AG04449 (cell line): Measurements from ENCODE around the gene TMEM266.

Source experiments
- CTCF ChIA-PET: fragments of 350-600 bp; formaldehyde crosslinking; extraction: SDS; loops from one replicate; lab custom pipeline; 2021; ENCODE audit warnings: antibody characterized with exemption; lab: Yijun Ruan, JAX
- POLR2A ChIA-PET: fragments of 400-600, 350-600 bp; formaldehyde crosslinking; extraction: SDS; loops from one replicate; lab custom pipeline; 2020; ENCODE audit warnings: antibody characterized with exemption, inconsistent platforms; lab: Yijun Ruan, JAX
- DNase-seq: peaks from one replicate; pipeline ENCODE4 v3.0.0-alpha.2; 2010; ENCODE audit warnings: low read depth, low spot score
- H3K4me3 ChIP-seq: 2 replicates; pipeline ENCODE4 v1.5.1; 2011; ENCODE audit warnings: low read depth, mild to moderate bottlenecking, control low read depth, low read length
- CTCF ChIP-seq: IDR thresholded peaks from one replicate; pipeline ENCODE4 v1.5.1; 2011; ENCODE audit warnings: mild to moderate bottlenecking, moderate library complexity, low read length, control low read depth, inconsistent platforms; ENCODE audit not compliant: insufficient read depth; ENCODE audit errors: missing control alignments

The TMEM266 gene

DNA sequence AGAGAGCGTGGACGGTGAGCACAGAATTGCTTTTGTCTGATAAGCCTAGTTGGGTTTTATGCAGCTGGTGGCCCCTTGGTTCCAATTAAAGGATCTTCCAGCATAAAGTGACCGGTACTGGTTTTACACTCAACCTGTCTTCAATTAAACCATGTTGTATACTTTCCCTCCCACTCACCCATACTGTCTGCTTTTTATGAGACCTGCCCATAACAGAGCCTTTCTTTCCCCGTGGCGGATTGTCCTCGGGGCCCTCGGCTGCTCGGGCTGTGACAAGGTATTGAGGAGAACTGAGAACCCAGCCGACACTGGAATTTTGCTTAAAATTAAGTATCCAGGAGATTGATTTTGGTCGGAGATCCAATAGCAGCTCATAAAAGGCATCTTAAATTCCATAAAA is 98.4 kb downstream of the TMEM266 start:
- CTCF ChIA-PET = interaction anchor here (1.1 to 11.7 kb wide), 3 partner anchors 8 to 172 kb away, joined by 3 to 118 read pairs (median 5); no protein-coding TSS in a partner anchor
- H3K4me3 ChIP-seq = no peak overlapping the region
- POLR2A ChIA-PET = no interaction called here
- no peak for TF ChIP-seq CTCF
- no peak for DNase-seq

- no peak for DNase-seq
- POLR2A ChIA-PET = no interaction called here
- TF ChIP-seq CTCF = no peak
- CTCF ChIA-PET = interaction anchor here (0.9 to 11.7 kb wide), 6 partner anchors 9 to 171 kb away, joined by 3 to 118 read pairs (median 4); no protein-coding TSS in a partner anchor
- H3K4me3 ChIP-seq = no peak overlapping the region
These were observed 99.0 kb downstream of the TMEM266 start for GRCh38 chr15:76158815-76159214.

DNA sequence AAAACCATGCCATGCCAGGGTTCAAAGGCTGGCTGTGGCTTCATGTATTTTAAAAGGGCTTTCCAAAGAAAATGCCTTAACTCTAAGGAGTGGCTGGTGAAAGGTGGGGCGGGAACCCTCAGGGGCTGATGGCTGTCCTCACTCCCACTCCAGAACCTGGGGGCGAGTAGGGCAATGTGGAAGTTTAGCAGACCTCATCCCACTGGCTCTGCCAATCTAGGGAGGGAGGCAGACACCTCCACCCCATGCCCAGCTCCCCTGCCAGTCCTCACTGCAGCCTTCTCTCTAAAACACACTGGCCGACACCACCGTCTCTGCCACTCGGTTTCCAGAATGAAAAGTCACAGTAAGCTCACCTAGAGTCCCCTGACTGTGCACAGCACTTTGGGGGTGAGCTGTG is 99.5 kb downstream of the TMEM266 start:
- DNase-seq = no peak
- no peak overlapping the region for H3K4me3 ChIP-seq
- no peak for TF ChIP-seq CTCF
- ChIA-PET CTCF (interaction anchor here (0.9 to 11.7 kb wide), 5 partner anchors 9 to 171 kb away, joined by 3 to 118 read pairs (median 3); no protein-coding TSS in a partner anchor), POLR2A (no interaction called here)

DNA sequence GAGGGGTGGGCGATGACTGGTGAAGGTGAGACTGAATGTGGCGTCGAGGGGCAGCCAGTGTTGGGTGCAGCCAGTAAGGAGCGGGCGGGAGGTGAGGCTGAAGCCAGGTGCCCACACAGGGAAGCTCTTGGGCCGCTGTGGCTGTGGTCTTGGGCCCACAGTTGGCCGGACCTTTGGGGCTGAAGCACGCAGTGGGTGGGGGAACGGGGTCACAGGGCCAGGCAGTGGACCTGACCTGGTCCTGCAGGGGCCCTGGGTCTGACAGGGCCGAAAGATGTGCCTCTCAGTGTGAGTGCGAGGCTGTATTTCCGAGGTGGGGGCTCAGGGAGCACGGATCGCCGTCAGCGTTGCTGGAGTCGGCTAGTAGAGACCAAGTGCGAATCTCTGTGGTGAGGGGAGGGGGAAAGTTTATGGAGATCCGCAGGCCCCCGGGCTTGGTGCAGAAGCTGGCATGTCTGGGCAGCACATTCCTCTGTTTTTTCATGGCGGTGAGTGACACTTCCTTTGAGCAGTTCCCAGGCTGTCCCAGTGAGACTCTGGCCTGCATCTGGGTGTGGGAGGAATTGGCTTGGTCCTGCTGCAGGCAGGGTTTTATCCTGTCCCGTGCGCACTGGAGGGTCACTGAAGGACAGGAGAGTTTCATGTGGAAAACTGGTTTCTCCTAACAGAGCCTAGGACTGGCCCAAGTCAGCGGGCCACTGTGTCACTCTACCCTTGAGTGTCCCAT is 100.8 kb downstream of the TMEM266 start:
- ChIA-PET CTCF (interaction anchor here (11.7 kb wide), 1 partner anchor 11 kb away, joined by 118 read pairs; no protein-coding TSS in a partner anchor), POLR2A (no interaction called here)
- DNase-seq = no peak
- TF ChIP-seq CTCF = no peak
- no peak overlapping the region for H3K4me3 ChIP-seq

DNA sequence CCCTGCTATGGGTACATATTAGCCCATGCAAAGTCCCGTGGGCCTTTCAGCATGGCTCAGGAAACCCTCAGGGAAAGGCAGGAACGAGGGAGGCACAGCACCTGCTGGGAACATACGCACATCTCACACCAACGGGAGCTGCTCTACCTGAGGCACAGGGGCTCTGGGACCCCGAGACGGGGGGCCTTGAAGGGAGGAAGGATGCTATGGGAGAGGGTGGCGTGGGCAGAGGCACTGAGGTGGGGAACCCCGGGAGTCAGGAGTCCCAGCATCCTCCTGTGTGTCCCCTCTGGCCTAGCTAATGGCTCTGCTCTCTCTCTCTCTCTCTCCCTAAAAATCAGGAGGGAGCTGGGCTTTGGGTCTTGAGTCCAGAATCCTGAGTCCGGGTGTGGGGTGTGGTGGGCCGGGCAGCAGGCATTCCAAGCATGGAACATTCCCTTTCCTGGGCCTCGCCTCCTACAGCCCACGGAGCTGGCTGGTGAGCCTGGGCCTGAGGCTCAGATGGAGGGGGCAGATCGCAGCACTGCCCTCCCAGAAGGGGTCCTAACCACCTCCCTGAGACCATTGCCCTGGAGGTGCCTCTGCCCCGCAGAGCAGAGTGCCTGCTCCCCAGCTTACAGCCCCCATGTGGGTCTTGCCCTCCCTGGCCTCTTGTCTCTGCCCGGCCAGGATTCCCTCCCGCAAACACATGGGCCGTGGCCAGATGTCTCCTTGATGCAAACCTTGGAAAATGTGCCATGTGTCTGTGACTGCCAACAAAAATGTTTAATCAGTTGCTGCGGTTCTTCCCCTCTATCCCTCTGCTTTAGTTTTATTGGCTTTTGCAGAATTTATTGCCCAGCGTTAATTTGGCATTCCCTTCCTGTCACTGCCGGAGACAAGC is 101.6 kb downstream of the TMEM266 start:
- POLR2A ChIA-PET = no interaction called here
- no peak for DNase-seq
- no peak for TF ChIP-seq CTCF
- CTCF ChIA-PET = interaction anchor here (1.7 to 11.7 kb wide), 2 partner anchors 12 to 22 kb away, joined by 5 to 118 read pairs; no protein-coding TSS in a partner anchor
- no peak overlapping the region for H3K4me3 ChIP-seq

DNA sequence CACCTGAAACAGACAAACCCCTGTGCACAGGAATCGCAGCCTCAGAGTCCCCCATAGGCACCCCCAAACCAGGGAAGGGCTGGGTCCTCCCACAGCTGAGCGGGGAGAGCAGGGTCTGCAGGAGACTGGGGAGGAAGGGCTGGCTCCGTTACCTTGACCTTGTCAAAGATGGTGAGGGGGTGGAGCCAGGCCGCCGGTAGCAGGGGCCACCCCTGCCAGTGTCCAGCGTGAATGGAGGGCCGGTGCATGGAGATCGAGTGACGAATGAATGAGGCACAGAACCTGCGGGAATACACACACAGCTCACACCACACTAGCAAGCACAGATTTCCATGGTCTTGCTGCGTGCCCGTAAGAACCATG is 102.2 kb downstream of the TMEM266 start:
- no peak for TF ChIP-seq CTCF
- ChIA-PET POLR2A (no interaction called here), CTCF (interaction anchor here (0.8 to 11.7 kb wide), 3 partner anchors 12 to 29 kb away, joined by 5 to 118 read pairs (median 5); no protein-coding TSS in a partner anchor)
- H3K4me3 ChIP-seq = no peak overlapping the region
- no peak for DNase-seq
